ENCODE measurements around the gene UBE2V1. TPM values are rescaled to one million over a fixed set of nuclear protein-coding genes. Genes with fewer than 3 reads are reported as not detected.
A peak's percentile ranks its signal among the peaks of the same experiment; 100 is the strongest.

Gene UBE2V1
- total RNA-seq, 1 experiment from 2014 or later = 203 TPM

GRCh38 chr20:50145566-50145965 is 32.6 kb upstream of the UBE2V1 start:
- intact Hi-C loops (cut with micrococcal nuclease; ENCODE audit: unreplicated experiment) = no loop called here
- no peak overlapping the region for H3K4me3 ChIP-seq (ENCODE audit: low read depth, low read length, poor library complexity, severe bottlenecking)
- BruUV-seq (replicated peaks) = no TSS peak
- no peak overlapping the region for H3K27ac ChIP-seq (ENCODE audit: low read depth, low read length, poor library complexity, severe bottlenecking)
- ChIA-PET POLR2A (ENCODE audit: low non-redundant PET) (no interaction called here), CTCF (no interaction called here)
- no peak for DNase-seq (ENCODE audit: low spot score)
- peaks cover 25% of the 10 kb centered on the region for H3K36me3 ChIP-seq (ENCODE audit: insufficient read depth, low read length, poor library complexity, severe bottlenecking)
- no peaks in the 10 kb centered on the region for H3K27me3 ChIP-seq (replicated peaks; ENCODE audit: insufficient read depth, low read depth, low read length, poor library complexity)
- TF ChIP-seq EZH2 (IDR thresholded peaks at IDR 0.05; ENCODE audit: borderline replicate concordance, low read depth, low read length, poor library complexity, severe bottlenecking) (no peak), CTCF (conservative IDR thresholded peaks at IDR 0.05; ENCODE audit: low read depth, low read length) (no peak)
- peaks cover 7% of the 10 kb centered on the region for H3K4me1 ChIP-seq (ENCODE audit: insufficient read depth, low read length, poor library complexity, severe bottlenecking)
- H3K9me3 ChIP-seq (ENCODE audit: low read depth, low read length, poor library complexity, severe bottlenecking) = no peaks in the 10 kb centered on the region

- CTCF ChIA-PET = no interaction called here
- Histone ChIP-seq H3K27ac (ENCODE audit: low read depth, low read length, poor library complexity, severe bottlenecking) (peak overlapping the region; percentile 26), H3K36me3 (ENCODE audit: insufficient read depth, low read length, poor library complexity, severe bottlenecking) (peaks cover 25% of the 10 kb centered on the region), H3K9me3 (ENCODE audit: low read depth, low read length, poor library complexity, severe bottlenecking) (no peaks in the 10 kb centered on the region), H3K4me3 (ENCODE audit: low read depth, low read length, poor library complexity, severe bottlenecking) (no peak overlapping the region), H3K27me3 (replicated peaks; ENCODE audit: insufficient read depth, low read depth, low read length, poor library complexity) (no peaks in the 10 kb centered on the region), H3K4me1 (ENCODE audit: insufficient read depth, low read length, poor library complexity, severe bottlenecking) (peaks cover 7% of the 10 kb centered on the region)
- DNase-seq (ENCODE audit: low spot score) = no peak
- BruUV-seq (replicated peaks) = no TSS peak
- POLR2A ChIA-PET (ENCODE audit: low non-redundant PET) = no interaction called here
- intact Hi-C loops (cut with micrococcal nuclease; ENCODE audit: unreplicated experiment) = no loop called here
- TF ChIP-seq CTCF (conservative IDR thresholded peaks at IDR 0.05; ENCODE audit: low read depth, low read length) (no peak), EZH2 (IDR thresholded peaks at IDR 0.05; ENCODE audit: borderline replicate concordance, low read depth, low read length, poor library complexity, severe bottlenecking) (no peak)
These were observed 31.4 kb upstream of the UBE2V1 start for GRCh38 chr20:50144362-50144761.

- peaks cover 19% of the 10 kb centered on the region for H3K36me3 ChIP-seq (ENCODE audit: insufficient read depth, low read length, poor library complexity, severe bottlenecking)
- DNase-seq (ENCODE audit: low spot score) = no peak
- no peaks in the 10 kb centered on the region for H3K27me3 ChIP-seq (replicated peaks; ENCODE audit: insufficient read depth, low read depth, low read length, poor library complexity)
- no peak for TF ChIP-seq EZH2 (IDR thresholded peaks at IDR 0.05; ENCODE audit: borderline replicate concordance, low read depth, low read length, poor library complexity, severe bottlenecking)
- no peak for TF ChIP-seq CTCF (conservative IDR thresholded peaks at IDR 0.05; ENCODE audit: low read depth, low read length)
- ChIA-PET POLR2A (ENCODE audit: low non-redundant PET) (no interaction called here), CTCF (no interaction called here)
- intact Hi-C loops (cut with micrococcal nuclease; ENCODE audit: unreplicated experiment) = no loop called here
- no peak overlapping the region for H3K27ac ChIP-seq (ENCODE audit: low read depth, low read length, poor library complexity, severe bottlenecking)
- peaks cover 7% of the 10 kb centered on the region for H3K4me1 ChIP-seq (ENCODE audit: insufficient read depth, low read length, poor library complexity, severe bottlenecking)
- H3K4me3 ChIP-seq (ENCODE audit: low read depth, low read length, poor library complexity, severe bottlenecking) = no peak overlapping the region
- BruUV-seq (replicated peaks) = no TSS peak
- no peaks in the 10 kb centered on the region for H3K9me3 ChIP-seq (ENCODE audit: low read depth, low read length, poor library complexity, severe bottlenecking)
These were observed 29.9 kb upstream of the UBE2V1 start for GRCh38 chr20:50142812-50143211.
